GM23248 (cell line): ENCODE measurements around the gene PCSK5.

Experiments used
- EZH2 ChIP-seq: fragments of 200-600 bp; sonication (generic); IDR thresholded peaks from 2 replicates; pipeline ENCODE4 v1.6.1; 2018; ENCODE audit warnings: antibody characterized with exemption, mild to moderate bottlenecking; ENCODE audit not compliant: insufficient read depth, poor library complexity, severe bottlenecking
- EZH2phosphoT487 ChIP-seq: fragments of 200-600 bp; sonication (generic); IDR thresholded peaks from 2 replicates; pipeline ENCODE4 v1.6.1; 2018; ENCODE audit warnings: antibody characterized with exemption, moderate library complexity, mild to moderate bottlenecking, low read depth; ENCODE audit not compliant: insufficient read depth

DNA sequence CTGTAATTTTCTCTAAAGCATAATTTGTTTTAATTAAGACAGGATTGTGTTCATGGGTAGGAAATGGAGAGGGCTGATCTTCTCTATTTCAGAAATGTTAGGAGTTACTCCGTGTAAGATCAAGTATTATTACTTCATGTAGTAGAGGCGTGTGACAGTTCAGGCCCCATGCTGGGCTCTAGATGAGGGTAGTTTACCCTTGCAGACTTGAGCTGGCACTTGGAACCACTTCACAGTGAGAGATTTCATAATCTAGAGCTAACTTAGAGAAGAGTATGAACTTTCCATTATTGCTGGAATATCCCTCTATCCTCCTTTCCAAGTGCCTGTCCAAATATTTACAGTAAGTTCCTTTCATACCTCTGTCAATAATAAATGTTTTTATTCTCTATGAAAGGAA lies 195.1 kb downstream of the PCSK5 start:
- no peak for TF ChIP-seq EZH2
- TF ChIP-seq EZH2phosphoT487, result no peak
